ENCODE results near the gene IGIP. TPM values are rescaled to one million over a fixed set of nuclear protein-coding genes. Genes with fewer than 3 reads are reported as not detected.

The IGIP gene
- total and polyA plus RNA-seq, 2 donors (not counting 1 experiment from before 2014, with no cell fraction given), result 1.3 to 9.9 TPM

DNA sequence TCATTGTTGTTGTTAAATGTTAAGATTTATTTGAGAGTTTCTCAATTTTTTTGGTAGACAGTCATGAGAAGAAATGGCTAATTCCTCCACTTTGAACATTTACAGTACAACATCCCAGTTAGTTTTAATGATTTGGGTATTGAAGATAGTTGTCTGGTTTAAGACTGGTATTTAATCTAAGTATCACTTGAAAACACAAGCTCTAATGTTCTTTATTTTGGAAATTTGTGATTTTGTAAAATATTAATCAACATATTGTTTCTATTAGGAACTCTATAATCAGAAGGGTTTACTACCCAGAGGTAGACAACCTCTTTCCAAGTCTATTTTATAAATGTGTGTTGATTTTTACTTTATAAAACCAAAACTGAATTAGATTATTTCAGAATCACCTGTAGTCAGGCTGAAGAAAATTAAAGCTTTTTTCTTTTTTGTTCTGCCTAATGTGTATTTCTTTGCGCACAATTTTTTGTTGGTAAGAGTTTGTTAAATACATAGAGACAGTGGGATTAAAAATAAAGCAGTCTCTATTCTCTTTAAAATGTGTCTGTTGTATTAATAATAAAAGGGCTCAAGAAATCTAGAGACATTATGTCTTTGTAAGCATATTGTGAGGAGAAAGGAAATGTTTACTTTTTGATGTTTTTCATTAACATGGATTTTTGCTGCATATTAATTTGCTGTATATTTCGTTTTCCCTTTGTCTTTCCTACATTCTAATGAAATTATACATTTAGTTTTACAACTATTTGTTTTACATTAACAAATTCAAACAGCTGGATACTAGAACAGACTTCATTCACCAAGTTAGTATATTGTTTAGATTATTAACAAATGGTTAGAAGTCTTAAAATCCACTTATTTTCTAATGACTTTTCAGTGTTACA, 15.7 kb upstream of the IGIP start:
- no peak overlapping the region for H3K27ac Mint-ChIP-seq
- no peak overlapping the region for H3K27ac ChIP-seq (ENCODE audit: low read length in 2 of 2)
- no peak overlapping the region for H2AFZ ChIP-seq (ENCODE audit: insufficient read depth, low read depth, low read length, poor library complexity, severe bottlenecking)
- intact Hi-C loops (cut with micrococcal nuclease), result loop anchor here (5.0 to 10.0 kb wide), 6 partner anchors 263 to 1565 kb away; partner anchors contain the start of genes ETF1, MATR3, TAF7 and UBE2D2
- H3K79me2 ChIP-seq (ENCODE audit: control insufficient read depth, insufficient read depth, low read length), result peaks cover 51% of the 10 kb centered on the region
- TF ChIP-seq EZH2 (IDR thresholded peaks at IDR 0.05; ENCODE audit: borderline replicate concordance, insufficient read depth, low read depth, low read length, poor library complexity, severe bottlenecking), result no peak
- TF ChIP-seq, protein P1, sequence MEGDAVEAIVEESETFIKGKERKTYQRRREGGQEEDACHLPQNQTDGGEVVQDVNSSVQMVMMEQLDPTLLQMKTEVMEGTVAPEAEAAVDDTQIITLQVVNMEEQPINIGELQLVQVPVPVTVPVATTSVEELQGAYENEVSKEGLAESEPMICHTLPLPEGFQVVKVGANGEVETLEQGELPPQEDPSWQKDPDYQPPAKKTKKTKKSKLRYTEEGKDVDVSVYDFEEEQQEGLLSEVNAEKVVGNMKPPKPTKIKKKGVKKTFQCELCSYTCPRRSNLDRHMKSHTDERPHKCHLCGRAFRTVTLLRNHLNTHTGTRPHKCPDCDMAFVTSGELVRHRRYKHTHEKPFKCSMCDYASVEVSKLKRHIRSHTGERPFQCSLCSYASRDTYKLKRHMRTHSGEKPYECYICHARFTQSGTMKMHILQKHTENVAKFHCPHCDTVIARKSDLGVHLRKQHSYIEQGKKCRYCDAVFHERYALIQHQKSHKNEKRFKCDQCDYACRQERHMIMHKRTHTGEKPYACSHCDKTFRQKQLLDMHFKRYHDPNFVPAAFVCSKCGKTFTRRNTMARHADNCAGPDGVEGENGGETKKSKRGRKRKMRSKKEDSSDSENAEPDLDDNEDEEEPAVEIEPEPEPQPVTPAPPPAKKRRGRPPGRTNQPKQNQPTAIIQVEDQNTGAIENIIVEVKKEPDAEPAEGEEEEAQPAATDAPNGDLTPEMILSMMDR (IDR thresholded peaks at IDR 0.05), result no peak
- peaks cover 0 to 7% (median 2%) of the 10 kb centered on the region in 3 donors for H3K9me3 ChIP-seq (ENCODE audit: control extremely low read depth in 1 of 3, control insufficient read depth in 2 of 3, insufficient read depth in 1 of 3, low read length in 2 of 3)
- H4K20me1 ChIP-seq (ENCODE audit: control insufficient read depth, insufficient read depth, low read length, poor library complexity, severe bottlenecking), result peaks cover 43% of the 10 kb centered on the region
- H3K27me3 ChIP-seq (replicated peaks in 1 of 4; ENCODE audit: control extremely low read depth in 1 of 4, control insufficient read depth in 3 of 4, insufficient read depth in 4 of 4, low read length in 3 of 4), result peaks cover 5 to 23% (median 13%) of the 10 kb centered on the region in 4 experiments
- peak; percentile 9 for DNase-seq
- POLR2A ChIA-PET, result interaction anchor here (0.6 kb wide), 1 partner anchor 61 kb away, joined by 5 read pairs; no protein-coding TSS in a partner anchor
- no peak overlapping the region for H3K4me3 Mint-ChIP-seq
- no peaks in the 10 kb centered on the region for H3K9me3 Mint-ChIP-seq (ENCODE audit: insufficient read depth)
- peaks cover 11% of the 10 kb centered on the region for H3K27me3 Mint-ChIP-seq
- no peak overlapping the region for H3K4me2 ChIP-seq (replicated peaks; ENCODE audit: low read depth, low read length, poor library complexity, severe bottlenecking)
- no peak overlapping the region for H3K9ac ChIP-seq (ENCODE audit: low read length)
- no peak overlapping the region for H3K4me3 ChIP-seq (ENCODE audit: control extremely low read depth in 1 of 5, extremely low read depth in 1 of 5, insufficient read depth in 1 of 5, low read depth in 2 of 5, low read length in 4 of 5)
- no peaks in the 10 kb centered on the region for H3K36me3 ChIP-seq (replicated peaks in 1 of 2; ENCODE audit: control extremely low read depth in 1 of 2, control insufficient read depth in 1 of 2, extremely low read depth in 1 of 2, insufficient read depth in 2 of 2, low read length in 1 of 2)
- CTCF ChIA-PET, result interaction anchor here (0.6 to 2.0 kb wide), 4 partner anchors 34 to 37 kb away, joined by 4 to 12 read pairs (median 8); no protein-coding TSS in a partner anchor
- H3K4me1 Mint-ChIP-seq, result peaks cover 63% of the 10 kb centered on the region
- no CpG with 5 or more reads among the region's 2 CpGs for WGBS (ENCODE audit: insufficient coverage)
- H3K4me1 ChIP-seq (ENCODE audit: control insufficient read depth in 2 of 2, insufficient read depth in 2 of 2, low read length in 2 of 2), result peaks cover 47 to 51% of the 10 kb centered on the region in 2 donors
- no peak for ATAC-seq (ENCODE audit: low read depth)

DNA sequence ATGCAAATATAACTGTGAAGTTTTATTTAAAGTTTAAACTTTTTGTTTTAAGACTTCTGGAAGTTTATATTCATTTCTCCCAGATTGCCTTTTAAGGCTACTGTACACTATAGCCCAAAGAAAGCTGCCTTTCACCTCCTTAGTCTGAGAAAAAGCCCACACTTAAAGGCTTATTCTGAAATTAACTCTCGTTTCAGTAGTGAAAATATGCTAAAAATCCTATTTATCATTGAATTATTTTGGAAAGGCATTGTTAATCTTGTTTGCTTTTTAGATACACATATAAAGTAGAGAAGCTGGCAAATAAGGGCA, 15.1 kb upstream of the IGIP start:
- Histone ChIP-seq H3K27me3 (replicated peaks in 1 of 4; ENCODE audit: control extremely low read depth in 1 of 4, control insufficient read depth in 3 of 4, insufficient read depth in 4 of 4, low read length in 3 of 4) (peaks cover 5 to 23% (median 13%) of the 10 kb centered on the region in 4 experiments), H4K20me1 (ENCODE audit: control insufficient read depth, insufficient read depth, low read length, poor library complexity, severe bottlenecking) (peaks cover 43% of the 10 kb centered on the region), H3K36me3 (replicated peaks in 1 of 2; ENCODE audit: control extremely low read depth in 1 of 2, control insufficient read depth in 1 of 2, extremely low read depth in 1 of 2, insufficient read depth in 2 of 2, low read length in 1 of 2) (no peaks in the 10 kb centered on the region), H3K4me3 (ENCODE audit: control extremely low read depth in 1 of 5, extremely low read depth in 1 of 5, insufficient read depth in 1 of 5, low read depth in 2 of 5, low read length in 4 of 5) (no peak overlapping the region), H3K4me1 (ENCODE audit: control insufficient read depth in 2 of 2, insufficient read depth in 2 of 2, low read length in 2 of 2) (peaks cover 53 to 54% of the 10 kb centered on the region in 2 donors), H3K79me2 (ENCODE audit: control insufficient read depth, insufficient read depth, low read length) (peaks cover 56% of the 10 kb centered on the region), H3K27ac (ENCODE audit: low read length in 2 of 2) (no peak overlapping the region), H3K9ac (ENCODE audit: low read length) (no peak overlapping the region), H2AFZ (ENCODE audit: insufficient read depth, low read depth, low read length, poor library complexity, severe bottlenecking) (no peak overlapping the region), H3K9me3 (ENCODE audit: control extremely low read depth in 1 of 3, control insufficient read depth in 2 of 3, insufficient read depth in 1 of 3, low read length in 2 of 3) (peaks cover 0 to 7% (median 2%) of the 10 kb centered on the region in 3 donors), H3K4me2 (replicated peaks; ENCODE audit: low read depth, low read length, poor library complexity, severe bottlenecking) (no peak overlapping the region)
- POLR2A ChIA-PET, result no interaction called here
- Mint-ChIP-seq H3K27me3 (peaks cover 11% of the 10 kb centered on the region), H3K4me3 (no peak overlapping the region), H3K9me3 (ENCODE audit: insufficient read depth) (no peaks in the 10 kb centered on the region), H3K27ac (no peak overlapping the region), H3K4me1 (peaks cover 66% of the 10 kb centered on the region)
- TF ChIP-seq, protein P1 (IDR thresholded peaks at IDR 0.05), result no peak
- TF ChIP-seq EZH2 (IDR thresholded peaks at IDR 0.05; ENCODE audit: borderline replicate concordance, insufficient read depth, low read depth, low read length, poor library complexity, severe bottlenecking), result no peak
- ATAC-seq (ENCODE audit: low read depth) (no peak), DNase-seq (no peak)
- CTCF ChIA-PET, result interaction anchor here (2.0 kb wide), 1 partner anchor 33 kb away, joined by 12 read pairs; no protein-coding TSS in a partner anchor
- intact Hi-C loops (cut with micrococcal nuclease), result loop anchor here (10.0 kb wide), 1 partner anchor 1566 kb away; the partner anchor contains the start of gene ETF1
- no CpG with 5 or more reads among the region's 1 CpG for WGBS (ENCODE audit: insufficient coverage)
